ENCODE data around the gene LRP5.
"Not testable (repeated sequence)": the region's sequence is repeated elsewhere in the genome, so short reads cannot be mapped to it uniquely, and the experiment has no call there.

The LRP5 gene

DNA sequence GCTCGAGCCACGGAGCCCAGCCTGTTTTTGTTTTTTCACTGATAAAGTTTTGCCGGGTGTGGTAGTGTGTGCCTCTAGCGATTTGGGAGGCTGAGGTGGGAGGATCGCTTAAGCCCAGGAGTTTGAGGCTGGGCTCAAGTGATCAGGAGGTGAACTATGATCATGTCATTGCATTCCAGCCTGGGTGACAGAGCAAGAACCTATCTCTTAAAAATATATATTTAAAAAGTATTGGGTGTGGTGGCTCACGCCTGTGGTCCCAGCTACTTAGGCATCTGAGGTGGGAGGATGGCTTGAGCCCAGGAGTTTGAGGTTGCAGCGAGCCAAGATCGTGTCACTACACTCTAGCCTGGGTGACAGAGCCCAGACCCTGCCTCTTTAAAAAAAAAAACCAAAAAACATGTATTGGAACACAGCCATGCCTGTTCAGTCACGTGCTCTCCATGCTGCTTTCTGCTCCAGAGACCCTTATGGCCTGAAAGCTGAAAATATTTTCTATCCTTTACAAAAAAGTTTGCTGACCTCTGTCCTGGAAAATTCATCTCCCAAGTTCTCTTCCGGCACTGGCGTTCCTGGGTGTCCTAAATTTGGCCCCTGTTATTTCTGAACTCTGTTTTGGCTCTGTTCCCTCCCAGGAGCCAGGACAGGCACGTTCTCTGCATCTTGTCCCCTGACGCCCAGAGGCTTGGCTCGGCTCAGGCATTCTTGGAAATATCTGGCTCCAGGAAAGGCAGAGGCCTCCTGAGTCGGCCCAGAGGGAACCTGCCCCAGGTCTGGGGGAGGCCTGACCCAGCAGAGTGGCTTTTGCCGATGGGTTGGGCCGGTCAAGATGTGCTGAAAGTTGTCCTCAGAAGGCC is 86.8 kb downstream of the LRP5 start:
- no peak for DNase-seq

DNA sequence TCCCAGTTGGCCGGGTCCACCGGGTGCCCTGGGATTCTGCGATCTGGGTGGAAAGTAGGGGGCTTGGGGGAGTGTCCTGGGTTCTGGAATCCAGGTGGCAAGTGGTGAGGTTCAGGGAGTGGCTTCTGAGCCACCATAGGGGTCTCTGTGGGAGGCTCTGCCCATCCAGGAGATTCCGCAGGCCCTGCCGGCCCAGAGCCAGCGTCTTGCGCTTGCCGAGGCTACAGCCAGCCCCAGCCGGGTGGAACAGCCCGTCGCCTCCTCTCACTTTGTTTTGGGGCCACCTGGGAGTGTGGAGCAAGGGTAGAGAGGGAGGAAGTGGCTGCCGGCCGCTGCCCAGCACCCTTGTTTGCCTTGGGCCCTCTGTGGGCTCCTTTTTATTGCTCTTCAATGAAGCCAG is 87.5 kb downstream of the LRP5 start:
- no peak for DNase-seq

DNA sequence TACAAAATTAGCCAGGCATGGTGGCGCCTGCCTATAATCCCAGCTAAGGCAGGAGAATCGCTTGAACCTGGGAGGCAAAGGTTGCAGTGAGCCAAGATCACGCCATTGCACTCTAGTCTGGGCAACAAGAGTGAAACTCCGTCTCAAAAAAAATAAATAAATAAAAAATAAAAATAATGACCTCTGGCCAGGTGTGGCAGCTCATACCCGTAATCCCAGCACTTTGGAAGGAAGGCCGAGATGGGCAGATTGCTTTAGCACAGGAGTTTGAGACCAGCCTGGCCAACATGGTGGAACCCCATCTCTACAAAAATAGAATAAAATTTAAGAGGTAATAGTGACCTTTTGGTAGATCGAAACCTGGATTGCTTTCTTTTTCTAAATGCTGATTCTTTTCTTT is 88.2 kb downstream of the LRP5 start:
- DNase-seq, result not testable (repeated sequence)

DNA sequence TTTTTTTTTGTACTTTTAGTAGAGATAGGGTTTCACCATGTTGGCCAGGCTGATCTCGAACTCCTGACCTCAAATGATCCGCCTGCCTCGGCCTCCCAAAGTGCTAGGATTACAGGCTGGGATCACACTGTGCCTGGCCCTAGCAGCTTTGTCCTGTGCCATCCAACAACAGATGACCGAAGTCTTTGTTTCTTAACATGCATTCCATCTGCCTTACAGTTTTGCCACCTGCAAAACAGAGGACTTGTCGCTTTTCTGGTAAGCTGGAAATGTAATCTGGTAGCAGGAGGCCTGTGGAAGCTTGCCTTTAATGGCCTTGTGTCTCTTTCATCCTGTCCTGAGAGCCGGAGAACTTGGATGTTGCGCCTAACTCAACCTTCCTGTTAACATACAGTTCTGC is 89.5 kb downstream of the LRP5 start:
- no peak for DNase-seq

DNA sequence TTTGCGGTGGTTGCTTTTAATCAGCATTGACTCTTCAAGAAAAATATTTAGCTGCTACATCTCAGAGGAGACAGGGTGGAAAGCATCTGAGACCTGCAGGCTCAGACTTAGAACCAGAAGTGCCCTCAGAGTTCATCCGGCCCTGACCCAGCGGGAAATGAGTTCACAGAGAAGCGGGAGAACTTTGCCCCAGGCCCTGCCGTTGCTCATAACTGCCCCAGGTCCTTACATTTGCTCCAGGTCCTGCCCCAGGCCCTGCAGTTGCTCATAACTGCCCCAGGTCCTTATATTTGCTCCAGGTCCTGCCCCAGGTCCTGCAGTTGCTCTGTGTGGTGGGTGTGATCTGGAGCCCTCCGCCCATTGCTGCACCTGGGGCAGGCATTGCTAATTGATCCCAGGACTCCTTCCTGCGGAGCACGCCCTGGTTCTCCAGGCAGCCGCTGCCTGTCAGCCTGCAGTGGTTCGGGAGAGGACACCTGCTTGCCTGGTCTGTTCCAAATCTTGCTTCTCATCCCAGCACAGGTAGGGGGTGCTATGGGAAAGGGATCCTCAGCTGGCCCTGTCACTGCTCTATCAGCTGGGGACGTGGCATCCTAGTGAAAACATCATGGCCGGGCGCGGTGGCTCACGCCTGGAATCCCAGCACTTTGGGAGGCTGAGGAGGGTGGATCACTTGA is 90.1 kb downstream of the LRP5 start:
- no peak for DNase-seq

DNA sequence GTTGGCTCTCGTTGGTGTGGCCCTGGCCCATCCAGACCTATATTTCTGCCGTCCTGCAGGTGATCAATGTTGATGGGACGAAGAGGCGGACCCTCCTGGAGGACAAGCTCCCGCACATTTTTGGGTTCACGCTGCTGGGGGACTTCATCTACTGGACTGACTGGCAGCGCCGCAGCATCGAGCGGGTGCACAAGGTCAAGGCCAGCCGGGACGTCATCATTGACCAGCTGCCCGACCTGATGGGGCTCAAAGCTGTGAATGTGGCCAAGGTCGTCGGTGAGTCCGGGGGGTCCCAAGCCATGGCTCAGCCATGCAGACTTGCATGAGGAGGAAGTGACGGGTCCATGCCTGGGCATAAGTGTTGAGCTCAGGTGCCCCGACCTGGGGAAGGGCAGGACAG is 91.0 kb downstream of the LRP5 start:
- DNase-seq, result no peak

DNA sequence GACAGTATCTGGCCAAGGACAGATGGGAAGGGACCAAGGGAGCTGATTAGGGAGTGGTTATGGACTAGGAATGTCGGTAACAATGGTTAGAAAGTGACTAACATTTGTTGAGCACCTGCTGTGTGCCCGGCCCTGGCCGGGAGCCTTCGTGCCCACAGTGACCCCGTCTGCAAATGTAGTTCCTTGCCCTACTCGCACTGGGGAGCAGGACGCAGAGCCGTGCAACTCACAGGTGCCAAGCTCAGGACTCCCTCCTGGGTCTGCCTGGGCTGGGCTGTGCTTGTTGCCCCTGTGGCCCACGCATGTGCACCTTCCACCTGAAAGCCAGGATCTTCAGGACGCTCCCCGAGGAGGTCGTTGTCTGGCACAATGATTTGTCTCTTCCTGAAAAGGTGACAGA is 91.4 kb downstream of the LRP5 start:
- DNase-seq, result no peak

DNA sequence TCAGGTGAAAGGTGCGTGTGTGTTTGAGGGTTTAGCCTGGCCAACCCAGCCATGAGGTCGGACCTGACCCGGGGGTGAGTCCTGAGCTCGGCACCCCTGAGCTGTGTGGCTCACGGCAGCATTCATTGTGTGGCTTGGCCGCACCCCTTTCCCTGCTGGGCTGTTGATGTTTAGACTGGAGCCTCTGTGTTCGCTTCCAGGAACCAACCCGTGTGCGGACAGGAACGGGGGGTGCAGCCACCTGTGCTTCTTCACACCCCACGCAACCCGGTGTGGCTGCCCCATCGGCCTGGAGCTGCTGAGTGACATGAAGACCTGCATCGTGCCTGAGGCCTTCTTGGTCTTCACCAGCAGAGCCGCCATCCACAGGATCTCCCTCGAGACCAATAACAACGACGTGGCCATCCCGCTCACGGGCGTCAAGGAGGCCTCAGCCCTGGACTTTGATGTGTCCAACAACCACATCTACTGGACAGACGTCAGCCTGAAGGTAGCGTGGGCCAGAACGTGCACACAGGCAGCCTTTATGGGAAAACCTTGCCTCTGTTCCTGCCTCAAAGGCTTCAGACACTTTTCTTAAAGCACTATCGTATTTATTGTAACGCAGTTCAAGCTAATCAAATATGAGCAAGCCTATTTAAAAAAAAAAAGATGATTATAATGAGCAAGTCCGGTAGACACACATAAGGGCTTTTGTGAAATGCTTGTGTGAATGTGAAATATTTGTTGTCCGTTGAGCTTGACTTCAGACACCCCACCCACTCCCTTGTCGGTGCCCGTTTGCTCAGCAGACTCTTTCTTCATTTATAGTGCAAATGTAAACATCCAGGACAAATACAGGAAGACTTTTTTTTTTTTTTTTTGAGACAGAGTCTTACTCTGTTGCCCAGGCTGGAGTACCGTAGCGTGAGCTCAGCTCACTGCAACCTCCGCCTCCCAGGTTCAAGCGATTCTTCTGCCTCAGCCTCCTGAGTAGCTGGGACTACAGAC is 94.2 kb downstream of the LRP5 start:
- no peak for DNase-seq

DNA sequence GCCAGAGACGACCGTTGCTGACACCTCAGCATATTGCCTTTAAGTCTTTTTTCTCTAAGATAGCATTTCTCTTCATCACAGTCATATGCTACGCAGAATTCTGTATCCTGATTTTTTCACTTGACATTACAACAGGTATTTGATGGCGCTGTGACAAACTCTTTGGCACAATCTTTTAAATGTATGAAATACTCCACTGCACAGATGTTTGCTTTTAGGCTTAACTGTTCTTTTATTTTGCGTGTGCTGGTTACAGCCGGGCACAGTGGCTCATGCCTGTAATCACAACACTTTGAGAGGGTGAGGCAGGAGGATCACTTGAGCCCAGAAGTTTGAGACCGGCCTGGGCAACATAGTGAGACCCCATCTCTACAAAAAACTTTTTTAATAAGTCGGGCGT is 96.1 kb downstream of the LRP5 start:
- DNase-seq, result no peak

DNA sequence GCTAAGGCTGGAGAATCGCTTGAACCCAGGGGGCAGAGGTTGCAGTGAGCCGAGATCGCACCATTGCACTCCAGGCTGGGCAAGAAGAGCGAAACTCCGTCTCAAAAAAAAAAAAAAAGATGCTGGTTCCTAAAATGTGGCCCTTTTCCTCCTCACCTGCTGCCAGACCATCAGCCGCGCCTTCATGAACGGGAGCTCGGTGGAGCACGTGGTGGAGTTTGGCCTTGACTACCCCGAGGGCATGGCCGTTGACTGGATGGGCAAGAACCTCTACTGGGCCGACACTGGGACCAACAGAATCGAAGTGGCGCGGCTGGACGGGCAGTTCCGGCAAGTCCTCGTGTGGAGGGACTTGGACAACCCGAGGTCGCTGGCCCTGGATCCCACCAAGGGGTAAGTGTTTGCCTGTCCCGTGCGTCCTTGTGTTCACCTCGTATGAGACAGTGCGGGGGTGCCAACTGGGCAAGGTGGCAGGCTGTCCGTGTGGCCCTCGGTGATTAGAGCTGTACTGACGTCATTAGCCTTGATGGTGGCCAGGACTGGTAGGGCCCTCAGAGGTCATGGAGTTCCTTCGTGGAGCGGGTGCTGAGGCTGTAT is 97.5 kb downstream of the LRP5 start:
- no peak for DNase-seq

DNA sequence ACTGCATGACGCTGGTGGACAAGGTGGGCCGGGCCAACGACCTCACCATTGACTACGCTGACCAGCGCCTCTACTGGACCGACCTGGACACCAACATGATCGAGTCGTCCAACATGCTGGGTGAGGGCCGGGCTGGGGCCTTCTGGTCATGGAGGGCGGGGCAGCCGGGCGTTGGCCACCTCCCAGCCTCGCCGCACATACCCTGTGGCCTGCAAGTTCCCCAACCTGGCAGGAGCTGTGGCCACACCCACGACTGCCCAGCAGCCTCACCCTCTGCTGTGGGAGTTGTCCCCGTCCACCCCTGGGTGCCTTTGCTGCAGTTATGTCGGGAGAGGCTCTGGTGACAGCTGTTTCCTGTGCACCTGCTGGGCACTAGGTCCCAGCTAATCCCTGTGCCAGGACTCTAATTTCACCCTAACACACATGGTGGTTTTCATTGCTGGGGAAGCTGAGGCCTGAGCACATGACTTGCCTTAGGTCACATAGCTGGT is 99.2 kb downstream of the LRP5 start:
- no peak for DNase-seq

DNA sequence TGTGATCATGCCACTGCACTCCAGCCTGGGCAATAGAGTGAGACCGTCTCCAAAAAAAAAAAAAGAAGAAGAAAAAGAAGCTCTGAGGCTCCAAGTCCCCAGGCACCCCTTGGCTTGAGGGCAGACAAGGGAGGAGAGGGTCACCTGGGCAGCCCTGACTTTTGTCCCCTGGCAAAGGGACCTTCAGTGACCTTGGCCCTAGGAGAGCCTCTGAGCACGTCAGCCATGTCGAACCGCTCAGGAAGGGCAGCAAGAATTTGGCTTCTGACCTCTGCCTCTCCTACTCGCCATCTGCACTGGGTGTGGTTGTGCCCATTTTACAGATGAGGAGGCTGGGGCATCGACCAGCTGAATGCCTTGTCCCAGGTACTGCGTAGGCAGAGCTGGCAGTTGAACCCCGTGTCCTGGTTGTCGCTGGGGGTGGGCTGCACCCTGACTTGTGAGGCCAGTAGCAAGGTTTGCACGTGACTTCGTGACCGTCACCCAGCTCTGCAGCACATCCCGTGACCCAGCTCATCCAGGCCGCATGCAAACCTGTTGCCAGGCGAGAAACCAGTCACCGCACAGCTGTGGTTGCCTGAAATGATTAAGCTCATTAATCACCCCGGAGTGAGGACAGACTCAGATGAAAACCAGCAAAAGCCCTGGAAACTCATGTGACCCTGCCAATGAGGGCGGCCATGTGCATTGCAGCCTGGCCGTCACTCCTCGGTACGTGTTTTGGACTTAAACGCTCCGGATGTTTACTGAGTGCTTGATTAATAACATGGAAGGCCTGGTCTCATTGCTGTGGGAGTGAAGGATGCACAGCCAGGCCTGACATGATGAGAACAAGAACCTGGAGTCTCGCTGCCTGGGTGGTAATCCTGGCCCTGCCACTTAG is 100.4 kb downstream of the LRP5 start:
- no peak for DNase-seq

DNA sequence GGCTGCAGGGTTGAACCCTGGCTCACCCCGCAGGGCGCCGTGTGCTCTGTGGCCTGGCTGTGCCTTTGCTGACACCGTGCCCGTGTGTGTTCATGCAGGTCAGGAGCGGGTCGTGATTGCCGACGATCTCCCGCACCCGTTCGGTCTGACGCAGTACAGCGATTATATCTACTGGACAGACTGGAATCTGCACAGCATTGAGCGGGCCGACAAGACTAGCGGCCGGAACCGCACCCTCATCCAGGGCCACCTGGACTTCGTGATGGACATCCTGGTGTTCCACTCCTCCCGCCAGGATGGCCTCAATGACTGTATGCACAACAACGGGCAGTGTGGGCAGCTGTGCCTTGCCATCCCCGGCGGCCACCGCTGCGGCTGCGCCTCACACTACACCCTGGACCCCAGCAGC is 101.2 kb downstream of the LRP5 start:
- no peak for DNase-seq

DNA sequence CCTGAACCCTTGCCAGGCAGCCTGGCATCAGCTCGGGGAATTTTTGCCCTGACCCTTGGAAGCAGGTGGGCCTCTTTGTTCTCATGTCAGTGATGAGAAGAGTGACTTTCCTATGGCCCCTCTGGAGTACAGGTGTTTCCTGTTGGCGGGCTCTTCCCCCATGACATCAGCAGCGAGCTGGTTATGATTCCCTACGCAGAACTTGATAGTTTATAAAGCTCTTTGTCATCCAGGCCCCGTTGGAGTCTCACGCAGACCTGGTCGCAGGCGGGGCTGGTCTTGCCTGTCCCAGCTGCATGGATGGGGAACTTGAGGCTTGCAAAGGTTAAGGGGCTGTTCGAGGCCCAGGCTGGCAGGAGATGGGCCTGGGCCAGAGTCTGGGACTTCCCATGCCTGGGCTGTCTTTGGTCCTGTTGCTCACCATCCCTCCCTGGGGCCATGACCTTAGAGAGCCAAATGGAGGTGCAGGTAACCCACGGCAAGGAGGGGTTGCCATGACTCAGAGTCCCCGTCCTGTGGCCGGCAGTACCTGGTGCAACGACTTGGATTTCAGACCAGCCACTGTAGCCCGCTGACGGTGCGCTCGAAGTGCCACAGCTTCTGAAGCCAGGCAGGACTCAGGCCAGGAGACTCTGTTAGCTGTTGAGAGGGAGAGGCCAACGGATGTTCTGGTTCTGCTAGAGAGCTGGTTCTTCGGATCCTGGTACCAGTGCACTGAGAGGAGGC is 102.3 kb downstream of the LRP5 start:
- no peak for DNase-seq

DNA sequence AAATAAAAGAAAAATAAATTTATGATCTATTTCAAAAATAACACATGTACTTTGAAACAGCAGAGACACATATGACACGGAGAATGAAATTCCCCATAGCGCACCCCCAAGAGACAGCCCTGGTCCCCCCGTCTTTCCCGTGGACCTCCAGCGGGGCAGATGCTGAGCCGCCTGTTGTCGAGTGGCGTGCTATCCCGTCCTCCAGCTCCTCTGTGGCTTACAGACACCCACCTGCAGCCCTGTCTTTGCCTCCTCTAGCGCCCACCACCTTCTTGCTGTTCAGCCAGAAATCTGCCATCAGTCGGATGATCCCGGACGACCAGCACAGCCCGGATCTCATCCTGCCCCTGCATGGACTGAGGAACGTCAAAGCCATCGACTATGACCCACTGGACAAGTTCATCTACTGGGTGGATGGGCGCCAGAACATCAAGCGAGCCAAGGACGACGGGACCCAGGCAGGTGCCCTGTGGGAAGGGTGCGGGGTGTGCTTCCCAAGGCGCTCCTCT is 103.7 kb downstream of the LRP5 start:
- DNase-seq, result no peak

DNA sequence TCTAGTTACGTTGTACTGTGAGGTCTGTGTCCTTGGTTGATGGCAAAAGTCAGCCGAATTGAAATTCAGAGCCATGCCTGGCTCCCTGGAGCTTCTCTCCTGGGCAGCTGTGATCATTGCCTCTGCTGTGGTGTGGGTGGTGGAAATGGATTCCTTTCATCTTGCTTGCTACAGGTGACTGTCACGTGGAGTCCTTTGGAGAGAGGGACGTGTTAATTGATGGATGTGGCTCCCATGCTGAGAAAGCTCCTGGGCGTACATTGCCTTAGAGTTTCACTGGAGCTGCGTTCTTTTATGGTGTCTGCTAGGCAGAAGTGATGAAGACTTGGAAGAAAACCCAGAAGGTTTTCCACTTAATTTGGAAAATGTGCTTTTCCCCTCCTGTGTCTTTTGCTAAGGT is 106.3 kb downstream of the LRP5 start:
- DNase-seq, result no peak

DNA sequence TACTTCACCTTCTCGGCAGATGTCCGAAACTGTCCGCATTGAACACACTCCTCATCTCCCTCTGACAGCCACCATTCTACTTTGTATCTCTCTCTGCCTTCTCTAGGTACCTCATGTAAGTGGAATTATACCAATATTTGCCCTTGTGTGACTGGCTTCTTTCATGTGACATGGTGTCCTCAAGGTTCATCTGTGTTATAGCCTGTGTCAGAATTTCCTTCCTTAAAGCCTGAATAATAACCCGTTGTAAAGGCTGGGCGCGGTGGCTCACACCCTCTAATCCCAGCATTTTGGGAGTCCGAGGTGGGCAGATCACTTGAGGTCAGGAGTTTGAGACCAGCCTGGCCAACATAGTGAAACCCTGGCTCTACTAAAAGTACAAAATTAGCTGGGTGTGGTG is 107.8 kb downstream of the LRP5 start:
- DNase-seq, result no peak

DNA sequence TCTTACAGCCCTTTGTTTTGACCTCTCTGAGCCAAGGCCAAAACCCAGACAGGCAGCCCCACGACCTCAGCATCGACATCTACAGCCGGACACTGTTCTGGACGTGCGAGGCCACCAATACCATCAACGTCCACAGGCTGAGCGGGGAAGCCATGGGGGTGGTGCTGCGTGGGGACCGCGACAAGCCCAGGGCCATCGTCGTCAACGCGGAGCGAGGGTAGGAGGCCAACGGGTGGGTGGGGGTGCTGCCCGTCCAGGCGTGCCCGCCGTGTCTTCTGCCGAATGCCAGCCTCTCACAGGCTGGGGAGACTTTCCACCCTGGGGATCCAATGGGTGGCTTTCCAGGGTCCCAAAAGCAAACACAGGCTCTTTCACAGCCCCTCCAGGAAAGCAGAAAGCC is 111.1 kb downstream of the LRP5 start:
- no peak for DNase-seq

DNA sequence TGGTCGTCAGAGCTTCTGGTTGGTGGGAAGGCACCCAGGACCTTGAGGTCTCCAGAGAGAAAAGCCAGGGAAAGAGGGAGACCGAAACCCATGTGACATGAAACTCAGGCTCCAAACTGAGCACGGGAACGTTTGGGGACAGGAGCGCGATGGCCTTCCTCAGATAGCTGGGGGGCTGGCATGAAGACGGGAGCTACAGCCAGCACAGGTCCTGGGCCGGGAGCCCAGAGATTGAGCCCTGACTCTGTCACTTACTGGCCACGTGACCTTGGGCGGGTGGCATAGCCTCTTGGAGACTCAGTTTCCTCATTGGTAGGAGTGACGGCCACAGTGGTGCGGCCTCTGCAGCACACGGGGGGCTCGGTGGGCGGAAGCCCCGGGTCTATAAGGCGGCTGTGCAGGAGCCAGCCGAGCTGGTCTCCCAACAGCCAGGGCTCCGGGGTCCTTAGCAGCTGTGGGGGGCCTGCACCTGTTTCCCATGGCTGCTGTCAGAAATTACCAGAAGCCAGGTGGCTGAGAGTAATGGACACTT is 111.8 kb downstream of the LRP5 start:
- DNase-seq, result no peak
